Trophoblast cell (in vitro differentiated cells and primary cell): ENCODE data around the gene RHEBL1.

Experiments used
- DNase-seq, 2 donors: peaks; one replicate each; pipeline ENCODE4 v3.0.0-alpha.2; 2016
- H2AFZ ChIP-seq: 2 replicates; pipeline ENCODE4 v1.6.1; 2013; ENCODE audit warnings: low read length, moderate library complexity, mild to moderate bottlenecking; ENCODE audit not compliant: insufficient read depth, poor library complexity
- H2AK5ac ChIP-seq: 2 replicates; pipeline ENCODE4 v1.6.1; 2013; ENCODE audit warnings: mild to moderate bottlenecking, low read length
- H2BK120ac ChIP-seq: 2 replicates; pipeline ENCODE4 v1.6.1; 2013; ENCODE audit warnings: low read length, mild to moderate bottlenecking, moderate library complexity; ENCODE audit not compliant: insufficient read depth, poor library complexity
- H2BK12ac ChIP-seq: 2 replicates; pipeline ENCODE4 v1.6.1; 2013; ENCODE audit warnings: mild to moderate bottlenecking, low read length, moderate library complexity
- H2BK5ac ChIP-seq: 2 replicates; pipeline ENCODE4 v1.6.1; 2013; ENCODE audit warnings: low read length, low read depth, moderate library complexity, mild to moderate bottlenecking; ENCODE audit not compliant: poor library complexity
- H3K14ac ChIP-seq: 2 replicates; pipeline ENCODE4 v1.6.1; 2013; ENCODE audit warnings: mild to moderate bottlenecking, low read length
- H3K18ac ChIP-seq: 2 replicates; pipeline ENCODE4 v1.6.1; 2013; ENCODE audit warnings: mild to moderate bottlenecking, low read length
- H3K23ac ChIP-seq: 2 replicates; pipeline ENCODE4 v1.6.1; 2013; ENCODE audit warnings: low read length
- H3K27ac ChIP-seq: 2 replicates; pipeline ENCODE4 v1.5.1; 2013; ENCODE audit warnings: low read depth, mild to moderate bottlenecking, inconsistent platforms, low read length, moderate library complexity
- H3K27me3 ChIP-seq: 2 replicates; pipeline ENCODE4 v1.6.1; 2013; ENCODE audit warnings: inconsistent platforms, mild to moderate bottlenecking, low read length, moderate library complexity; ENCODE audit not compliant: insufficient read depth
- H3K36me3 ChIP-seq, 2 experiments: 1 replicate in 1 of 2; 2 replicates in 1 of 2; pipeline ENCODE4 v1.6.1; 2013; ENCODE audit warnings: low read length in 2 of 2, mild to moderate bottlenecking in 2 of 2, moderate library complexity in 1 of 2; ENCODE audit not compliant: insufficient read depth in 2 of 2, control insufficient read depth in 1 of 2
- H3K4ac ChIP-seq: 2 replicates; pipeline ENCODE4 v1.6.1; 2013; ENCODE audit warnings: low read depth, mild to moderate bottlenecking, low read length, moderate library complexity
- H3K4me1 ChIP-seq, 2 experiments: 1 replicate in 1 of 2; 2 replicates in 1 of 2; pipeline ENCODE4 v1.6.1; 2013; ENCODE audit warnings: low read length in 2 of 2, mild to moderate bottlenecking in 2 of 2, moderate library complexity in 1 of 2; ENCODE audit not compliant: insufficient read depth in 2 of 2, control insufficient read depth in 1 of 2
- H3K4me2 ChIP-seq: 2 replicates; pipeline ENCODE4 v1.6.1; 2013; ENCODE audit warnings: inconsistent platforms, mild to moderate bottlenecking, low read length, moderate library complexity
- H3K4me3 ChIP-seq: 2 replicates; pipeline ENCODE4 v1.5.1; 2013; ENCODE audit warnings: mild to moderate bottlenecking, low read depth, low read length, inconsistent platforms
- H3K79me1 ChIP-seq: one replicate; pipeline ENCODE4 v1.6.1; 2013; ENCODE audit warnings: low read length
- H3K79me2 ChIP-seq: 2 replicates; pipeline ENCODE4 v1.6.1; 2013; ENCODE audit warnings: low read length, mild to moderate bottlenecking; ENCODE audit not compliant: control insufficient read depth, insufficient read depth, poor library complexity
- H3K9ac ChIP-seq: 2 replicates; pipeline ENCODE4 v1.6.1; 2013; ENCODE audit warnings: mild to moderate bottlenecking, low read length
- H3K9me3 ChIP-seq: 2 replicates; pipeline ENCODE4 v1.6.1; 2013; ENCODE audit warnings: low read depth, mild to moderate bottlenecking, control low read depth, inconsistent platforms, low read length; ENCODE audit not compliant: insufficient read depth
- H4K12ac ChIP-seq: 2 replicates; pipeline ENCODE4 v1.6.1; 2013; ENCODE audit warnings: low read depth, mild to moderate bottlenecking, low read length, moderate library complexity
- H4K8ac ChIP-seq: 2 replicates; pipeline ENCODE4 v1.6.1; 2013; ENCODE audit warnings: low read depth, mild to moderate bottlenecking, low read length, moderate library complexity
- H4K91ac ChIP-seq: one replicate; pipeline ENCODE4 v1.6.1; 2013; ENCODE audit warnings: low read depth, mild to moderate bottlenecking, low read length, moderate library complexity
- WGBS: extraction: QIAGEN DNeasy Blood & Tissue Kit; methylation state at CpG from one replicate; pipeline ENCODE4 v1.1.7; 2013; ENCODE audit warnings: missing lambda C conversion rate; ENCODE audit not compliant: insufficient read length, insufficient coverage; ENCODE audit errors: extremely low coverage; 5-methylcytosine and 5-hydroxymethylcytosine counted together

The RHEBL1 gene

DNA sequence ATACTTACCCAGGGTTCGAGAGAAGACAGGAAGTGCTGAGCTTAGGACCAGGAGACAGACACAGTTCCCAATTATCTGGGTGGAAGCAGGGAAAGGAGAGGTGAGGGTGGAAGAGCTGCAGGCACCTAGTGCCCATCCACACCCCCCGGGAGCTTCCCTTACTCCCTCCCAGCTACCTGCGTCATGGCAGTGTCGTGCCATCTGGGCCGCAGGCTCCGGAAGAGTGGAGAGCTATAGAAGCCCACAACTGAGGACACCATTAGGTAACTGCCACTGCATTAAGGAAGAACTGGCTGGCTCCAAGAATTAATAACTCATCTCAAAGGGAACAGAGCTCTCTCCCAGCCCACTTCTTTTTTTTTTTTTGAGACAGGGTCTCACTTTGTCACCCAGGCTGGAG is 30.6 kb upstream of the RHEBL1 start:
- H2BK12ac ChIP-seq, result no peak overlapping the region
- no peaks in the 10 kb centered on the region for H3K79me1 ChIP-seq
- no peaks in the 10 kb centered on the region for H3K79me2 ChIP-seq
- no peak overlapping the region for H3K14ac ChIP-seq
- peaks cover 2% of the 10 kb centered on the region for H3K27me3 ChIP-seq
- peaks cover 61 to 75% of the 10 kb centered on the region in 2 experiments for H3K36me3 ChIP-seq
- no peak overlapping the region for H3K4me3 ChIP-seq
- H3K27ac ChIP-seq, result no peak overlapping the region
- no peak overlapping the region for H3K23ac ChIP-seq
- H2AFZ ChIP-seq, result no peak overlapping the region
- no peak overlapping the region for H2BK120ac ChIP-seq
- no peak overlapping the region for H3K9ac ChIP-seq
- no peak overlapping the region for H4K8ac ChIP-seq
- H2AK5ac ChIP-seq, result no peak overlapping the region
- H3K9me3 ChIP-seq, result peaks cover 2% of the 10 kb centered on the region
- no CpG with 5 or more reads among the region's 6 CpGs for WGBS
- H2BK5ac ChIP-seq, result no peak overlapping the region
- no peak overlapping the region for H4K12ac ChIP-seq
- H3K4ac ChIP-seq, result no peak overlapping the region
- no peak overlapping the region for H3K4me2 ChIP-seq
- no peak for DNase-seq
- H3K4me1 ChIP-seq, result peaks cover 0 to 1% of the 10 kb centered on the region in 2 experiments
- no peak overlapping the region for H4K91ac ChIP-seq
- H3K18ac ChIP-seq, result no peak overlapping the region

DNA sequence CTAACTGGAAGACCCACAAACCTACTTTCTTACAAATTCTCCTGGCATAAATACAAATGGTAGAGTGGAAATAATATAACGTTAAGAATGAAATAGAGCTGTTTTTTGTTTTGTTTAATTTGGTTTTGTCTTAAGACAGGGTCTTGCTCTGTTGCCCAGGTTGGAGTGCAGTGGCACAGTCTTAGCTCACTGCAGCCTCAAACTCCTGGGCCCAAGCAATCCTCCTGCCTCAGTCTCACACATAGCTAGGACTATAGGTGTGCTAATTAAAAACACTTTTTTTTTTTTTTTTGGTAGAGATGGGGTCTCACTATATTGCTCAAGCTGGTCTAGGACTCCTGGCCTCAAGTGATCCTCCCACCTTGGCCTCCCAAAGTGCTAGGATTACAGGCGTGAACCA is 28.9 kb upstream of the RHEBL1 start:
- H2AFZ ChIP-seq, result no peak overlapping the region
- 100% methylated on average over 1 of the region's 2 CpGs for WGBS

DNA sequence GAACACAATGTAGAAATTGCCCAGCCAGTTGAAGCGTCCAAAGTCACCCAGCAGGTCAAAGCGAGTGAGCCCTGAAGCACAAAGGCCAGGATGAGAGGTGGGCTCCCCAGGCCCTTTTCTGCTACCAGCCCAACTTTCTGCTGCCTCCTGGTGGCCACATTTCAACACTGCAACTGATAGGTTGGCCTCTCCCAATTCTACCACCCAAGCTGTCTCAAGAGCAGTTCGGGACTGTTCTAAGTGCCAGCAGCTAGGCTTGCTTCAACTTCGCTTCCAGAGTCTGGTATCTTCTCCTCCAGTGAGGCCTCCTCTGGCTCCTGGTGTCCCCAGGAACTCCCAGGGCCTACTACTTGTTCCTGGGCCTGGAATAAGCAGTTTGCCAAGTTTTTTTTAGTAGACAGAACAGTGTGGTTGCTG is 28.3 kb upstream of the RHEBL1 start:
- peak; percentile 28 to 72 for DNase-seq
- H3K9me3 ChIP-seq, result peaks cover 6% of the 10 kb centered on the region
- no peaks in the 10 kb centered on the region for H3K79me1 ChIP-seq
- H2BK12ac ChIP-seq, result no peak overlapping the region
- H3K4me3 ChIP-seq, result no peak overlapping the region
- H2BK120ac ChIP-seq, result no peak overlapping the region
- no peak overlapping the region for H4K12ac ChIP-seq
- no peak overlapping the region for H4K91ac ChIP-seq
- H3K14ac ChIP-seq, result no peak overlapping the region
- H2AK5ac ChIP-seq, result no peak overlapping the region
- no peak overlapping the region for H3K4ac ChIP-seq
- H3K23ac ChIP-seq, result no peak overlapping the region
- peaks cover 48 to 54% of the 10 kb centered on the region in 2 experiments for H3K36me3 ChIP-seq
- peaks cover 6 to 10% of the 10 kb centered on the region in 2 experiments for H3K4me1 ChIP-seq
- H2AFZ ChIP-seq, result no peak overlapping the region
- H3K27ac ChIP-seq, result no peak overlapping the region
- H3K9ac ChIP-seq, result no peak overlapping the region
- no peak overlapping the region for H3K18ac ChIP-seq
- H3K27me3 ChIP-seq, result peaks cover 25% of the 10 kb centered on the region
- H2BK5ac ChIP-seq, result no peak overlapping the region
- no peak overlapping the region for H4K8ac ChIP-seq
- H3K4me2 ChIP-seq, result no peak overlapping the region
- no peaks in the 10 kb centered on the region for H3K79me2 ChIP-seq
- no CpG with 5 or more reads among the region's 4 CpGs for WGBS

More for the DNA sequence above, 28.9 kb upstream of the RHEBL1 start:
- Histone ChIP-seq H3K27me3 (peaks cover 18% of the 10 kb centered on the region), H3K18ac (no peak overlapping the region), H3K79me1 (no peaks in the 10 kb centered on the region), H3K4ac (no peak overlapping the region), H4K91ac (no peak overlapping the region), H3K4me3 (no peak overlapping the region), H4K8ac (no peak overlapping the region), H3K14ac (no peak overlapping the region), H2BK5ac (no peak overlapping the region), H2BK12ac (no peak overlapping the region), H3K27ac (no peak overlapping the region), H3K36me3 (peaks cover 51 to 59% of the 10 kb centered on the region in 2 experiments), H3K79me2 (no peaks in the 10 kb centered on the region), H4K12ac (no peak overlapping the region), H3K9ac (no peak overlapping the region), H3K23ac (no peak overlapping the region), H3K4me2 (no peak overlapping the region), H3K4me1 (peaks cover 6 to 7% of the 10 kb centered on the region in 2 experiments), H2AK5ac (no peak overlapping the region), H2BK120ac (no peak overlapping the region), H3K9me3 (peaks cover 6% of the 10 kb centered on the region)
- DNase-seq, result no peak

DNA sequence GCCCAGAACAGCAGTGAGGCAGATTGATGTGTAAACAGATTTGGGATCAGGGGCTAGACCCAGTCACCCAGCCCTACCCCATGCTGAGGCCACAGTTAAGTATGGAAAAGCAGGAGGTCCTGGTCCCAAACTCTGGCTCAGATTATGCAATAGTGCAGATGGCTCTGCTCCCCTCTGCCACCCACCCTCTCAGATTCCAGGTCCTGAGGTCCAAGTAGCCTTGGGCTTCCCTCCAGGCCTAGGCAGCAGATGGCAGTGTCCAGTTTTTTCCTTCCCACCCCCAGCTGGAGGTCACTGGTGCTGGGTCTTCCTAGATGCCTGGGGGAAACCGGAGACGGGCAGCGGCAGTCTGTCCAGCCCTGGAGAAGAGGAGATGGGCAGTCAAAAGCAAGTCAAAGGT is 27.6 kb upstream of the RHEBL1 start:
- H3K18ac ChIP-seq, result no peak overlapping the region
- WGBS, result no CpG with 5 or more reads among the region's 3 CpGs
- no peak overlapping the region for H3K4ac ChIP-seq
- H3K4me1 ChIP-seq, result peaks cover 9 to 14% of the 10 kb centered on the region in 2 experiments
- H3K9me3 ChIP-seq, result peaks cover 6% of the 10 kb centered on the region
- no peaks in the 10 kb centered on the region for H3K79me1 ChIP-seq
- H3K79me2 ChIP-seq, result no peaks in the 10 kb centered on the region
- H3K27ac ChIP-seq, result no peak overlapping the region
- H3K27me3 ChIP-seq, result peaks cover 29% of the 10 kb centered on the region
- no peak overlapping the region for H2AFZ ChIP-seq
- H3K14ac ChIP-seq, result no peak overlapping the region
- H2BK5ac ChIP-seq, result no peak overlapping the region
- H3K4me2 ChIP-seq, result no peak overlapping the region
- no peak overlapping the region for H3K23ac ChIP-seq
- H2AK5ac ChIP-seq, result no peak overlapping the region
- no peak overlapping the region for H3K4me3 ChIP-seq
- H4K8ac ChIP-seq, result no peak overlapping the region
- H4K91ac ChIP-seq, result no peak overlapping the region
- H4K12ac ChIP-seq, result no peak overlapping the region
- no peak overlapping the region for H3K9ac ChIP-seq
- peaks cover 41 to 47% of the 10 kb centered on the region in 2 experiments for H3K36me3 ChIP-seq
- H2BK12ac ChIP-seq, result no peak overlapping the region
- DNase-seq, result no peak
- no peak overlapping the region for H2BK120ac ChIP-seq
